Measurements from ENCODE around the gene ACAT2. TPM values are rescaled to one million over a fixed set of nuclear protein-coding genes. Genes with fewer than 3 reads are reported as not detected.

Gene ACAT2
- total and polyA plus RNA-seq, 11 donors: 1.3 to 18.1 (median 7.3) TPM

DNA sequence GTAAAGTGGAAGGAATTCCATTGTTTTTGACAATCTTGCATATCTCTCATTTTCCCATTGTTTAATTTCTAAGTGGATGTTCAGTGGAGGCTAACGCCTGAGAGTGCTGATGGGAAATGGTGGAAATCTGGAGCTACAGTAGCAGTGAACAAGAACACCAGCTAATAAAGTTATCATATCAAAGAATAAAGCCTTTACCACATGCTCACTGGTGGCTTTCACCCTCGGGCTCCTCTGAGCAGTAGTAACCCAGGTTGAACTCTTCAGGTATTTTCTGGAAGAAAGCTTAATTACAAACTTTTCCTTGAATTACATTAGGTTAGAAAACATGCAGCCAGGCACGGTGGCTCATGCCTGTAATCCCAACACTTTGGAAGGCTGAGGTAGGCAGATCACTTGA is 10.4 kb upstream of the ACAT2 start:
- Histone ChIP-seq H3K9me3 (no peaks in the 10 kb centered on the region), H3K4me3 (no peak overlapping the region), H3K4me1 (peaks cover 0 to 8% (median 2%) of the 10 kb centered on the region in 12 donors), H3K27ac (no peak overlapping the region), H3K36me3 (peaks cover 0 to 100% (median 97%) of the 10 kb centered on the region in 9 donors), H3K27me3 (no peaks in the 10 kb centered on the region)
- intact Hi-C loops (cut with DNase I): no loop called here
- 80 to 86% (median 82%) methylated on average over 3 of the region's 3 CpGs for WGBS, 4 donors
- no peak for TF ChIP-seq POLR2A (IDR thresholded peaks at IDR 0.05)
- TF ChIP-seq, protein P1, sequence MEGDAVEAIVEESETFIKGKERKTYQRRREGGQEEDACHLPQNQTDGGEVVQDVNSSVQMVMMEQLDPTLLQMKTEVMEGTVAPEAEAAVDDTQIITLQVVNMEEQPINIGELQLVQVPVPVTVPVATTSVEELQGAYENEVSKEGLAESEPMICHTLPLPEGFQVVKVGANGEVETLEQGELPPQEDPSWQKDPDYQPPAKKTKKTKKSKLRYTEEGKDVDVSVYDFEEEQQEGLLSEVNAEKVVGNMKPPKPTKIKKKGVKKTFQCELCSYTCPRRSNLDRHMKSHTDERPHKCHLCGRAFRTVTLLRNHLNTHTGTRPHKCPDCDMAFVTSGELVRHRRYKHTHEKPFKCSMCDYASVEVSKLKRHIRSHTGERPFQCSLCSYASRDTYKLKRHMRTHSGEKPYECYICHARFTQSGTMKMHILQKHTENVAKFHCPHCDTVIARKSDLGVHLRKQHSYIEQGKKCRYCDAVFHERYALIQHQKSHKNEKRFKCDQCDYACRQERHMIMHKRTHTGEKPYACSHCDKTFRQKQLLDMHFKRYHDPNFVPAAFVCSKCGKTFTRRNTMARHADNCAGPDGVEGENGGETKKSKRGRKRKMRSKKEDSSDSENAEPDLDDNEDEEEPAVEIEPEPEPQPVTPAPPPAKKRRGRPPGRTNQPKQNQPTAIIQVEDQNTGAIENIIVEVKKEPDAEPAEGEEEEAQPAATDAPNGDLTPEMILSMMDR (IDR thresholded peaks at IDR 0.05): no peak
- DNase-seq (no peak), ATAC-seq (no peak)

DNA sequence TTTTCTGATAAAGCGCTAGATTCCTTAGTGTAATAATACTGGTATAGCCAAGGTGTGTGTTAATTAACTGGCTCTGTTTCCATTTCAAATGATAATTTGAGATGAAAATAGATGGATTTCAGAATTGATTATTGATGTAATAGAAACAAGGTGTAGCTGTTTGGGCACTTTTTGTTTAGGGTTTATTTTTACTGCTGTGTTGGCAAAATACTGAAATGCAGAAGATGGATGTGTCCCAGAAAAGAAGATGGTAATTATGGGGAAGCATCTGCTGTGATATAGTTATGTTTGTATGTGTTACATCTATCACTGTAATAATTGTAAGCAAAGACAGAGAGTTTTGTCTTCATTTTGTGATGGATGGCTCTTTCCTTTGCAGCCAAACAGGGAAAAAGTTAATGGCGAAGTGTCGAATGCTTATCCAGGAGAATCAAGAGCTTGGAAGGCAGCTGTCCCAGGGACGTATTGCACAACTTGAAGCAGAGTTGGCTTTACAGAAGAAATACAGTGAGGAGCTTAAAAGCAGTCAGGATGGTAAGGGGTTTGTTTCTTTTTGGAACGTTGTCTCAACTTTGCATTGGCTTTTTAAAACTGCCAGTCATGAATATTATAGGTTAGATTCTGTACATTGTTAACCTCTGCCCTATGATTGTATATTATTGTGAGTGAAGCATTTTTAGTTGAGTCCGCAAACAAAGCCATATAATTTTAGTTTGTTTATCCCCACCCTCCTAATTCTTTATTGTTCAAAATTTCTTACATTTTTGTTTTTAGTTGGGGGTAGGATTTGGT is 8.6 kb upstream of the ACAT2 start:
- H3K4me3 ChIP-seq: no peak overlapping the region
- H3K36me3 ChIP-seq: peaks cover 0 to 100% (median 97%) of the 10 kb centered on the region in 9 donors
- intact Hi-C loops (cut with DNase I): no loop called here
- DNase-seq (no peak), ATAC-seq (no peak)
- no peaks in the 10 kb centered on the region for H3K4me1 ChIP-seq
- H3K27ac ChIP-seq: no peak overlapping the region
- WGBS, 4 donors: 84 to 90% (median 87%) methylated on average over 6 of the region's 6 CpGs
- H3K27me3 ChIP-seq: no peaks in the 10 kb centered on the region
- TF ChIP-seq POLR2A (IDR thresholded peaks at IDR 0.05): no peak
- TF ChIP-seq, protein P1 (IDR thresholded peaks at IDR 0.05): no peak
- H3K9me3 ChIP-seq: no peaks in the 10 kb centered on the region

DNA sequence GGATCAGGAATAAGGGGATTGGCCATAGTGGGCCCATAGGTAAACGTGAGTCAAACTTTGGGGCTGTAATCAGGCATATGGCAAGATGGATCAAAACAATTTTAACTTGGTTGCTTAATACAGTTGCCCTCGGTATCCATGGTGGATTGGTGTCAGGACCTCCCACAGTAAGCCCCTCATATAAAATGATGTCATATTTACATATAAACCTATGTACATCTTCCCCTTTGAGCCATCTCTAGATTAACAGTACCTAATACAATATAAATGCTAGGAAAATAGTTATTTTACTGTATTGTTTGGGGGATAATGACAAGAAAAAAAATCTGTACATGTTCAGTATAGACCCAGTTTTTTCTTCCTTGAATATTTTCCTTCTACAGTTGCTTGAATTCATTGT is 7.4 kb upstream of the ACAT2 start:
- H3K27me3 ChIP-seq: no peaks in the 10 kb centered on the region
- H3K27ac ChIP-seq: no peak overlapping the region
- ATAC-seq (no peak), DNase-seq (no peak)
- no peaks in the 10 kb centered on the region for H3K4me1 ChIP-seq
- H3K36me3 ChIP-seq: peaks cover 0 to 96% (median 92%) of the 10 kb centered on the region in 9 donors
- TF ChIP-seq, protein P1 (IDR thresholded peaks at IDR 0.05): no peak
- TF ChIP-seq POLR2A (IDR thresholded peaks at IDR 0.05): no peak
- intact Hi-C loops (cut with DNase I): no loop called here
- H3K9me3 ChIP-seq: no peaks in the 10 kb centered on the region
- WGBS, 4 donors: 82 to 94% (median 86%) methylated on average over 2 of the region's 2 CpGs
- H3K4me3 ChIP-seq: no peak overlapping the region

DNA sequence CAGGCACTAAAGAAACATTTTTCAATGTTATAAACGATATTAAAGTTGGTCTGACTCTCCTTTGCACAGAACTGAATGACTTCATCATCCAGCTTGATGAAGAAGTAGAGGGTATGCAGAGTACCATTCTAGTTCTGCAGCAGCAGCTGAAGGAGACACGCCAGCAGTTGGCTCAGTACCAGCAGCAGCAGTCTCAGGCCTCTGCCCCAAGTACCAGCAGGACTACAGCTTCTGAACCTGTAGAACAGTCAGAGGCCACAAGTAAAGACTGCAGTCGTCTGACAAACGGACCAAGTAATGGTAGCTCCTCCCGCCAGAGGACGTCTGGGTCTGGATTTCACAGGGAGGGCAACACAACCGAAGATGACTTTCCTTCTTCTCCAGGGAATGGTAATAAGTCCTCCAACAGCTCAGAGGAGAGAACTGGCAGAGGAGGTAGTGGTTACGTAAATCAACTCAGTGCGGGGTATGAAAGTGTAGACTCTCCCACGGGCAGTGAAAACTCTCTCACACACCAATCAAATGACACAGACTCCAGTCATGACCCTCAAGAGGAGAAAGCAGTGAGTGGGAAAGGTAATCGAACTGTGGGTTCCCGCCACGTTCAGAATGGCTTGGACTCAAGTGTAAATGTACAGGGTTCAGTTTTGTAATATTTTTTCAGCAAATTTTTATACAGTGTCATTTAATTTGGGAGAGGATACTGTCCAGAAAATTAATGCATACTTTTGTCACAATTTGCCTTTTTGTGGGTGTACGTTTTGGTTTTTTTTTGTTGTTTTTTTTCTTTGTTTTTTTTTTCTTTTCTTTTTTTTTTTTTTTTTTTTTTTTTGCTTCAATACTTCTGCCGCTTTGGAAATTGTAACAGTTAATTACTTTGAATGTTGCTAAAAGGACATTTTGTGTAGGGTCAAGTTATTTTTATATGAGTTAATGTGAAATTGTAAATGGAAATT is 6.6 kb upstream of the ACAT2 start:
- Histone ChIP-seq H3K36me3 (peaks cover 0 to 88% (median 84%) of the 10 kb centered on the region in 9 donors), H3K4me1 (peaks cover 0 to 6% (median 0%) of the 10 kb centered on the region in 12 donors), H3K27ac (no peak overlapping the region), H3K27me3 (no peaks in the 10 kb centered on the region), H3K4me3 (no peak overlapping the region), H3K9me3 (no peaks in the 10 kb centered on the region)
- no peak for TF ChIP-seq POLR2A (IDR thresholded peaks at IDR 0.05)
- TF ChIP-seq, protein P1 (IDR thresholded peaks at IDR 0.05): no peak
- 68 to 73% (median 71%) methylated on average over 15 of the region's 15 CpGs for WGBS, 4 donors
- DNase-seq (peak in 1 of 5 donors; percentile 40), ATAC-seq (peak in 2 of 4 donors; percentile 42 to 44)
- intact Hi-C loops (cut with DNase I): no loop called here

All from heart left ventricle (tissue), 16 donors.